ENCODE results near the gene HNRNPDL. TPM values are rescaled to one million over a fixed set of nuclear protein-coding genes. Genes with fewer than 3 reads are reported as not detected.

Gene HNRNPDL
- total RNA-seq, 1 donor from 2014 or later = 248 TPM

DNA sequence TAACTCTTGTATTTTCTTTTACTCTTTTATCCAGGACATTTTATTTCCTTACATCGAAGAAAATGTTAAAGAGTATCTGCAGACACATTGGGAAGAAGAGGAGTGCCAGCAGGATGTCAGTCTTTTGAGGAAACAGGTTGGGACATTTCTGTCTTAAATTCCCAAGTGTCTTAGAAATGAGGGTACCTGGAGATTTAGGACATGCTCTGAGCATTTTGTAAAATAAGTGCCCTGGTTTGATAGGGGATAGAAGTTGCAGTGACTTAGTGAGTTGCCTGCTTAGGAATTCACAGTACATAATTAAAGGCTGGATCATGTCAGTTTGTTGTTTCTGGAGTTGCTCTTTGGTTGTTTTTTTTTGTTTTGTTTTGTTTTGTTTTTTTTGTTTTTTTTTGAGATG, 17.6 kb upstream of the HNRNPDL start:
- TF ChIP-seq, protein P1, sequence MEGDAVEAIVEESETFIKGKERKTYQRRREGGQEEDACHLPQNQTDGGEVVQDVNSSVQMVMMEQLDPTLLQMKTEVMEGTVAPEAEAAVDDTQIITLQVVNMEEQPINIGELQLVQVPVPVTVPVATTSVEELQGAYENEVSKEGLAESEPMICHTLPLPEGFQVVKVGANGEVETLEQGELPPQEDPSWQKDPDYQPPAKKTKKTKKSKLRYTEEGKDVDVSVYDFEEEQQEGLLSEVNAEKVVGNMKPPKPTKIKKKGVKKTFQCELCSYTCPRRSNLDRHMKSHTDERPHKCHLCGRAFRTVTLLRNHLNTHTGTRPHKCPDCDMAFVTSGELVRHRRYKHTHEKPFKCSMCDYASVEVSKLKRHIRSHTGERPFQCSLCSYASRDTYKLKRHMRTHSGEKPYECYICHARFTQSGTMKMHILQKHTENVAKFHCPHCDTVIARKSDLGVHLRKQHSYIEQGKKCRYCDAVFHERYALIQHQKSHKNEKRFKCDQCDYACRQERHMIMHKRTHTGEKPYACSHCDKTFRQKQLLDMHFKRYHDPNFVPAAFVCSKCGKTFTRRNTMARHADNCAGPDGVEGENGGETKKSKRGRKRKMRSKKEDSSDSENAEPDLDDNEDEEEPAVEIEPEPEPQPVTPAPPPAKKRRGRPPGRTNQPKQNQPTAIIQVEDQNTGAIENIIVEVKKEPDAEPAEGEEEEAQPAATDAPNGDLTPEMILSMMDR (conservative IDR thresholded peaks at IDR 0.05; ENCODE audit: low read depth, low read length) = no peak
- DNase-seq (ENCODE audit: low read depth) = no peak
- no peak overlapping the region for H3K4me3 ChIP-seq (ENCODE audit: low read depth, low read length)

DNA sequence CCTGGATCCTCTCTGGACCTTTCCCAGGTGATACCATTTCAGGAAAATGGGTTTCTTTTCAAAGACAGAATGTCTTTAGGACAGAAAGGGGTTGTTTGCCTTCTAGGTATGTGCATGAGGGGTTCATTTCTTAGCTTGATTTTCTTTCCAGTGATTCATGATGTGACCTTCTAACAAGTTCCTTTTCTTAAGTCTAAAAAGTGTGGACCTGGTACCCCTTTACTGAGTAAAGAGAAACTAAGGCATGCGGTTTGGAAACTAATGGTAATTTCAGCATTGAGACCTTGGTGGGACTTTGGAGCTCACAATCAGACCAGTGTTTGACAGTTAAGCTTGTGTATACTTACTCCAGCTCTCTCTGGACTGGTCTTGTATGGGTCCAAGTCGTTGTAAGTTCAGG, 8.8 kb upstream of the HNRNPDL start:
- TF ChIP-seq, protein P1 (conservative IDR thresholded peaks at IDR 0.05; ENCODE audit: low read depth, low read length) = no peak
- DNase-seq (ENCODE audit: low read depth) = no peak
- H3K4me3 ChIP-seq (ENCODE audit: low read depth, low read length) = no peak overlapping the region

DNA sequence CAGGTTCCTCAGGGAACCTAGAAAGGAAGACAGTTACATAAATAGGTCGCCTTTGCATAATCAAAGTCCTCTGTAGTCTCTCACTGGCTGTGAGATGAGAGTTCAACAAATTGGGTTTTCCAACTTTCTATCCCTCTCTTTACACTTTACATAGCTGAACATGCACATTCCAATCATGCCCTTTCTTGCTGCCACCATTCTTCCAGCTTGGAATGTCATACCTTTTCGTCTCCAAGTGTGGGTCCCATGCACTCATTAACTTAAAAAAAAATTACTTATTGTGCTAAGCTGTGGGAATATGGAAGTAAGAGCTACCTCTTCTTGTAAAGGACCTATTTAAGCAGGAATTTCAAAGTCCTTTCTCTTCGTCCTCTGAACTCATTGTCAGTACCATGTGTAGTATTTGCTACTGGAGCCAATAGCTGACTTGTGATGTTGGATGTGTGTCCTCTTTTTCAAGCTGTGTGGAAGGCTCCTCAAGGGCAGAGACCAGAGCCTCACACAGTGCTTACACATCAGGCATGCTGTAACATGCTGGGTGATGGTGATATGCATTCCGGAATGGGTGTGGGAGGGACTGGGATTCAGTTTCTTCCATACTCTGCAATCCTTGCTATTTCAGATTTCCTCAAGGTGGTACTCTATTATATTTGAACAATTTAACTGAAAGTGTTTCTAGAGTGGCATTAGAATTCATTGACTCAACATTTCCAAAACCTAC, 7.2 kb upstream of the HNRNPDL start:
- no peak for DNase-seq (ENCODE audit: low read depth)
- TF ChIP-seq, protein P1 (conservative IDR thresholded peaks at IDR 0.05; ENCODE audit: low read depth, low read length) = no peak
- no peak overlapping the region for H3K4me3 ChIP-seq (ENCODE audit: low read depth, low read length)

DNA sequence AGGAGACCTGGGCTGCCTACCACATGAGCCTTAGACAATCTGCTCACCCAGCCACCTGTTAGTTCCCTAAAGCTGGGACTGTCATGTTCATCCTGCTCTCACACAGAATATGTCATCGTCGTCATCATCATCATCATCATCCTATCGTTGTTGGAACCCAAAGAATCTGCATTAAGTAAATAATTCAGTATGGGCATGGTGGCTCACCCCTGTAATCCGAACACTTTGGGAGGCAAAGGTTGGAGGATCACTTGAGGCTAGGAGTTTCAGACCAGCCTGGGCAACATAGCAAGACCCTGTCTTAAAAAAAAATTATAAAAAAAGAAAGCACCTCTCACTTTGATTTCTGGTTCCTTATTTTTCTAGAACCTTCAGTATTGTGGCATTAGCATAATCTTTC, 6.5 kb upstream of the HNRNPDL start:
- H3K4me3 ChIP-seq (ENCODE audit: low read depth, low read length) = no peak overlapping the region
- TF ChIP-seq, protein P1 (conservative IDR thresholded peaks at IDR 0.05; ENCODE audit: low read depth, low read length) = no peak
- DNase-seq (ENCODE audit: low read depth) = no peak

DNA sequence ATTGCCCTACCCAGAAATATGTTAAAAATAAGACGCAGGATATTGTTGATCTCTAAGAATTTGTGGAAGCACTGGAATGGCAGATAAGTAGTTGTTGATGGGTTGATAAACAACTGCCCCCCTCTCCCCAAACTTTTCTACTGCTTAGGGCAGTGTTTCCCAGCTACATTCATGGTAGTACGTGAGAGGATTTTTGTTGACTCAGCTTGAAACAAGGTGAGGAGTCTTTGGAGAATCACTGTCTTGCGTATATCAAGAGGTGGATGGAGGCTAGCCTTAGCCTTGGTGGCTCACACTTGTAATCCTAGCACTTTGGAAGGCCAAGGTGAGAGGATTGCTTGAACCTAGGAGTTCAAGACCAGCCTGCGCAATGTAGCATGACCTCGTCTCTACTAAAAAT, 5.9 kb upstream of the HNRNPDL start:
- no peak for DNase-seq (ENCODE audit: low read depth)
- no peak overlapping the region for H3K4me3 ChIP-seq (ENCODE audit: low read depth, low read length)
- TF ChIP-seq, protein P1 (conservative IDR thresholded peaks at IDR 0.05; ENCODE audit: low read depth, low read length) = no peak

DNA sequence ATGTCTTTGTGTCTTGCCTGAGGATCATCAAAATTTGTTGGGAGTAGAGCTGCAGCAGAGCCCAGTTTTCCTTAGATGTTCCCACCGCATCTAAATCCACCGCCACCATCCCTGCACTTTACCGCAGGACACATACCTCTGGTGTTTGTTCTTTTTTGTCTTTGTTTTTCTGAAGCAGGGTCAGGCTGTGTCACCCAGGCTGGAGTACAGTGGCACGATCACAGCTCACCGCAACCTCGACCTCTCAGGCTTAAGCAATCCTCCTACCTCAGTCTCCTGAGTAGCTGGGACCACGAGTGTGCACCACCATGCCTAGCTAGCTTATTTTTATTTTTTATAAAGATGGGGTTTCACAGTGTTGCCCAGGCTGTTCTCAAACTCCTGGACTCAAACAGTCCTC, 4.7 kb upstream of the HNRNPDL start:
- DNase-seq (ENCODE audit: low read depth) = no peak
- TF ChIP-seq, protein P1 (conservative IDR thresholded peaks at IDR 0.05; ENCODE audit: low read depth, low read length) = no peak
- no peak overlapping the region for H3K4me3 ChIP-seq (ENCODE audit: low read depth, low read length)

DNA sequence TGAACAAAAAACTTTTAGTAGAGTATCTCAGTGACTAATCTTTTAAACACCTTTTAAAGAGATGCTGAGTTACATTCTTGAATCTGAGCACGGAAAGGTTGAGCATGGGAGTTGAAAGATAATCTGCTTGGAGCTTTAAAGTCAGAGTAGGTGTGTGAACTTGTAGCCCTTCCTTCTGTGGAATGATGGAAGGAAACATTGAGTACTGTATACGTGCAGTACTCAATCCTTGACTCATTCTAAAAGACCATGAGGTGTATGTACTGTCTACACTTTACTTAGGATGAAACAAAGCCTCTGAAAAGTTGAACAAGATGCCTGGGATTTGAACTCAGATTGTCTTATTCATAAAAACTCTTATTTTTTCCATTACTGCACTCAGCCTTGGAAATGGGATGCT, 3.5 kb upstream of the HNRNPDL start:
- no peak overlapping the region for H3K4me3 ChIP-seq (ENCODE audit: low read depth, low read length)
- DNase-seq (ENCODE audit: low read depth) = no peak

More for the DNA sequence above, 3.5 kb upstream of the HNRNPDL start:
- TF ChIP-seq, protein P1 (conservative IDR thresholded peaks at IDR 0.05; ENCODE audit: low read depth, low read length) = no peak
